Measurements from ENCODE around the gene AAGAB. TPM values are rescaled to one million over a fixed set of nuclear protein-coding genes. Genes with fewer than 3 reads are reported as not detected.

Gene AAGAB
- total RNA-seq, 1 donor from 2014 or later = 13.6 TPM

DNA sequence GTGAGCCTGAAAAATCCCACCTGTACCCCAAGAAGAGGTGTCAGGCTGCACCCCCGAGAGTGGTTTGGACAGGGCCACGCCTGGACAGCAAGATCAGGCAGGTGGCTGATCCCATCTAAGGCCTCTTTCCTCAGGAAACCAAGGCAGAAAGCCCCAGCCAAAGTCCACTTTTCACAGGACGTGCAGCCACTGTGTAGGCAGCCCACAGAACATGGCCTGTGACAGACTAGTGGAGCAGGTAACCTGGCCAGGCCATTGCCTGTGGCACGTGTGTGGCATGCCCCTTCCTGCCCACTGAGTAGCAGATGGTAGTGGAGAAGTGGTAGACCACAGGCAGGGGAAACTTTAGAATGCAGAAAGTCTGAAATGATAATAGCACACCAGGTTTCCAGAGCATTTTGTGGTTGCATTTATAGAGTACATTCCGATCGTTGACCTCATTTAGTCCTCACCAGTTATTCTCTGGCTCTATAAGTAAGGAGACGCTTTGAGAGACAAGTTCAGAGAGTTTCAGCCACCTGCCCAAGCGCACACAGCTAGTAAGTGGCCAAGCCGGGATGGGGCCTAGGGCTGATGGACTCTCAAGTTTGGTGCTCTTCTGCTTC, 68.7 kb downstream of the AAGAB start:
- H3K9ac ChIP-seq (ENCODE audit: low read depth in 1 of 3, low read length in 3 of 3) = peak overlapping the region; percentile 2 to 73 (median 41)
- H3K27ac ChIP-seq (ENCODE audit: low read depth, low read length) = peak overlapping the region; percentile 90
- H3K4me1 ChIP-seq (ENCODE audit: control insufficient read depth in 3 of 3, insufficient read depth in 3 of 3, low read length in 3 of 3) = peaks cover 69 to 80% (median 72%) of the 10 kb centered on the region in 3 donors
- H3K36me3 ChIP-seq (ENCODE audit: control insufficient read depth in 3 of 3, insufficient read depth in 3 of 3, low read length in 3 of 3) = peaks cover 31 to 43% (median 35%) of the 10 kb centered on the region in 3 donors
- no peaks in the 10 kb centered on the region for H3K9me3 ChIP-seq (ENCODE audit: control insufficient read depth in 3 of 3, low read length in 3 of 3)
- H3K27me3 ChIP-seq (ENCODE audit: control insufficient read depth in 3 of 3, insufficient read depth in 3 of 3, low read length in 3 of 3) = no peaks in the 10 kb centered on the region
- peak overlapping the region in 2 of 3 donors; percentile 7 to 29 for H3K4me3 ChIP-seq (ENCODE audit: low read length in 3 of 3)

DNA sequence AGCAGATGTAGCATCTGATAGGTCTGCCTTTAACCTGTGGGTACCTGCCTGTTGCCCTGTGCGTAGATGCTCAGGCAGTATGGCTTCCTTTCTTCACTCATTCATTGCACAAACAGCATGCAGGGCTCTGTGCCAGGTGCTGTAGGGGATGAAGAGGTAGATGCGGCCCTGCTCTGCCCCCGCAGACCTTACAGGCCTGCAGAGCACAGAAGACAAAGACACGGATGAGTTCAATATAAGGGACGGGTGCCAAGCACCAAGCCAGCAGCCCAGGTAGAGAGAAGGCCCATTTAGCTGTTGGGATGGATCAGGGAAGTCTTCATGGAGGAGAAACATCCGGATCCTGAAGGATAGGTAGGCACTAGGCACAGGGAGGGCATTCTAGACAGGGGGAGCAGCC, 69.4 kb downstream of the AAGAB start:
- peaks cover 29 to 39% (median 31%) of the 10 kb centered on the region in 3 donors for H3K36me3 ChIP-seq (ENCODE audit: control insufficient read depth in 3 of 3, insufficient read depth in 3 of 3, low read length in 3 of 3)
- peak overlapping the region; percentile 90 for H3K27ac ChIP-seq (ENCODE audit: low read depth, low read length)
- H3K4me1 ChIP-seq (ENCODE audit: control insufficient read depth in 3 of 3, insufficient read depth in 3 of 3, low read length in 3 of 3) = peaks cover 62 to 80% (median 71%) of the 10 kb centered on the region in 3 donors
- H3K9me3 ChIP-seq (ENCODE audit: control insufficient read depth in 3 of 3, low read length in 3 of 3) = no peaks in the 10 kb centered on the region
- no peaks in the 10 kb centered on the region for H3K27me3 ChIP-seq (ENCODE audit: control insufficient read depth in 3 of 3, insufficient read depth in 3 of 3, low read length in 3 of 3)
- peak overlapping the region in 2 of 3 donors; percentile 41 to 73 for H3K9ac ChIP-seq (ENCODE audit: low read depth in 1 of 3, low read length in 3 of 3)
- H3K4me3 ChIP-seq (ENCODE audit: low read length in 3 of 3) = no peak overlapping the region

DNA sequence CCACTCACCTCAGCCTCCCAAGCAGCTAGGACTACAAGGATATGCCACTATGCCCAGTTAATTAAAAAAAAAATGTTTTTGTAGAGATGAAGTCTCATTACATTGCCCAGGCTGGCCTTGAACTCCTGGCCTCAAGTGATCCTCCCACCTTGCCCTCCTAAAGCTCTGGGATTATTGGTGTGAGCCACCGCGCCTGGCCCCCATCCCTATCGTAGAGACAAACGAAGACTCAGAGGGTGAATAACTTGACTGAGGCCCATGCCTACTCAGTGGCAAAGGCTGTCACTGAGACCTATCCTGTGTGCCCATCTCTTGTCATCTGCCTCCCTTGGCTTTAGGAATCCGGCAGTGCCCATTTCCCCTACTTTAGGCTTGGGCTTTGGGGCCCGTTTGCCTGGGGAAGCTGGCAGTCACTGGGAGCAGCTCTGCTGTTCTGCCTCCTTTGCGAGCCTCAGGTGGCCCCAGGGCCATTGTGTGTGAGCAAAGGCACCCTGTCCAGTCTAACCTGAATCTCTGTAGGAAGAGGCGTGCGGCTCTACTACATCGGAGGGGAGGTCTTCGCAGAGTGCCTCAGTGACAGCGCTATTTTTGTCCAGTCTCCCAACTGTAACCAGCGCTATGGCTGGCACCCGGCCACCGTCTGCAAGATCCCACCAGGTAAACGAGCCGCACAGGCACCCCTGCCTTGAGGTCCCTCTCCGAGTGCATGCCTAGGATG, 70.1 kb downstream of the AAGAB start:
- Histone ChIP-seq H3K4me1 (ENCODE audit: control insufficient read depth in 3 of 3, insufficient read depth in 3 of 3, low read length in 3 of 3) (peaks cover 55 to 80% (median 71%) of the 10 kb centered on the region in 3 donors), H3K36me3 (ENCODE audit: control insufficient read depth in 3 of 3, insufficient read depth in 3 of 3, low read length in 3 of 3) (peaks cover 31 to 46% (median 33%) of the 10 kb centered on the region in 3 donors)

DNA sequence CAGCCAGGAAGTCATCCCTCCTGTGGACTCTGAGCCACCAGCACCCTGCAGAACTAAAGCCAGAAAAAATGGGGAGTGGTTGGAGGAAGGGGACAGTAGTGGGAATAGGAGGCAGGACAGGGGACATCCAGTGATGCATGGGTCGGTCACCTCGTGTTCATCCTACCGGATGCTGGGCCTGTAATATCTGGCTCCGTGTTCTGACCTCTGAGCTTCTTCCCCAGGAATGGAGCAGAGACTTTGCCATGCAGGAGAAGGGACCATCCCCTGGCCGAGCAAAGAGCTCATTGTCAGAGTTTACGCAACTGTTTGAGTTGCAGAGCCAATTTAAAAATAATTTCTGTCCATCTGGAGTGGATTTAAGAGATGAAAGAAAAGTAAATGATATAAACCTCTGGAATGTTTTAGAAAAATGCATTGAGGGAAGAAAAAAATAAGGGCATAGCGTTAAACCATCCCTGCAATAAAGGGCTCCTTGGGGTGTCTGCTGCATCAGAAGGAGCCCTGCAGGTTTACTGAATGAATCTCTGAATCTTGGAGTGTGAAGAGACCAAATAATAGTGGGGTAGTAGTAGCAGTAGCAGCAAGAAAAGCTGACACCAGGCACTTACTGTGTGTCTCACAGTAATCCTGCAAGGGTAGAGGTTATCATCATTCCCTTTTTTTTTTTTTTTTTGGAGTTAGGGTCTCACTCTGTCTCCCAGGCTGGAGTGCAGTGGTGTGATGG, 70.9 kb downstream of the AAGAB start:
- Histone ChIP-seq H3K4me3 (ENCODE audit: low read length in 3 of 3) (no peak overlapping the region), H3K4me1 (ENCODE audit: control insufficient read depth in 3 of 3, insufficient read depth in 3 of 3, low read length in 3 of 3) (peaks cover 48 to 80% (median 71%) of the 10 kb centered on the region in 3 donors), H3K9ac (ENCODE audit: low read depth in 1 of 3, low read length in 3 of 3) (no peak overlapping the region), H3K27me3 (ENCODE audit: control insufficient read depth in 3 of 3, insufficient read depth in 3 of 3, low read length in 3 of 3) (no peaks in the 10 kb centered on the region), H3K9me3 (ENCODE audit: control insufficient read depth in 3 of 3, low read length in 3 of 3) (no peaks in the 10 kb centered on the region), H3K36me3 (ENCODE audit: control insufficient read depth in 3 of 3, insufficient read depth in 3 of 3, low read length in 3 of 3) (peaks cover 31 to 53% (median 37%) of the 10 kb centered on the region in 3 donors), H3K27ac (ENCODE audit: low read depth, low read length) (no peak overlapping the region)

More for the DNA sequence above, 70.1 kb downstream of the AAGAB start:
- Histone ChIP-seq H3K27me3 (ENCODE audit: control insufficient read depth in 3 of 3, insufficient read depth in 3 of 3, low read length in 3 of 3) (no peaks in the 10 kb centered on the region), H3K27ac (ENCODE audit: low read depth, low read length) (peak overlapping the region; percentile 90), H3K4me3 (ENCODE audit: low read length in 3 of 3) (no peak overlapping the region), H3K9me3 (ENCODE audit: control insufficient read depth in 3 of 3, low read length in 3 of 3) (no peaks in the 10 kb centered on the region), H3K9ac (ENCODE audit: low read depth in 1 of 3, low read length in 3 of 3) (peak overlapping the region in 1 of 3 donors; percentile 58)

DNA sequence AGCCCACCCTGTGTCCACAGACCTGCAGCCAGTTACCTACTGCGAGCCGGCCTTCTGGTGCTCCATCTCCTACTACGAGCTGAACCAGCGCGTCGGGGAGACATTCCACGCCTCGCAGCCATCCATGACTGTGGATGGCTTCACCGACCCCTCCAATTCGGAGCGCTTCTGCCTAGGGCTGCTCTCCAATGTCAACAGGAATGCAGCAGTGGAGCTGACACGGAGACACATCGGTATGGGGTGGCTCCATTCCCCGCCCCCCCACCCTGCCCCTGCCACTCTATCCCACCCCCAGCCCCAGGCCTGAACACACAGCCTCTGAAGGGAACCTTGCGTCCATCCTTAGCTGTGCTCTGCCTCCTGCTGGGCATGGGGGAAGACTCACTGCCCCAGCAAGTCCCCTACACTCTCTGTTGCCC, 73.2 kb downstream of the AAGAB start:
- Histone ChIP-seq H3K27ac (ENCODE audit: low read depth, low read length) (no peak overlapping the region), H3K9me3 (ENCODE audit: control insufficient read depth in 3 of 3, low read length in 3 of 3) (no peaks in the 10 kb centered on the region), H3K36me3 (ENCODE audit: control insufficient read depth in 3 of 3, insufficient read depth in 3 of 3, low read length in 3 of 3) (peaks cover 19 to 41% (median 27%) of the 10 kb centered on the region in 3 donors), H3K9ac (ENCODE audit: low read depth in 1 of 3, low read length in 3 of 3) (no peak overlapping the region), H3K4me3 (ENCODE audit: low read length in 3 of 3) (no peak overlapping the region), H3K27me3 (ENCODE audit: control insufficient read depth in 3 of 3, insufficient read depth in 3 of 3, low read length in 3 of 3) (no peaks in the 10 kb centered on the region), H3K4me1 (ENCODE audit: control insufficient read depth in 3 of 3, insufficient read depth in 3 of 3, low read length in 3 of 3) (peaks cover 42 to 80% (median 74%) of the 10 kb centered on the region in 3 donors)

DNA sequence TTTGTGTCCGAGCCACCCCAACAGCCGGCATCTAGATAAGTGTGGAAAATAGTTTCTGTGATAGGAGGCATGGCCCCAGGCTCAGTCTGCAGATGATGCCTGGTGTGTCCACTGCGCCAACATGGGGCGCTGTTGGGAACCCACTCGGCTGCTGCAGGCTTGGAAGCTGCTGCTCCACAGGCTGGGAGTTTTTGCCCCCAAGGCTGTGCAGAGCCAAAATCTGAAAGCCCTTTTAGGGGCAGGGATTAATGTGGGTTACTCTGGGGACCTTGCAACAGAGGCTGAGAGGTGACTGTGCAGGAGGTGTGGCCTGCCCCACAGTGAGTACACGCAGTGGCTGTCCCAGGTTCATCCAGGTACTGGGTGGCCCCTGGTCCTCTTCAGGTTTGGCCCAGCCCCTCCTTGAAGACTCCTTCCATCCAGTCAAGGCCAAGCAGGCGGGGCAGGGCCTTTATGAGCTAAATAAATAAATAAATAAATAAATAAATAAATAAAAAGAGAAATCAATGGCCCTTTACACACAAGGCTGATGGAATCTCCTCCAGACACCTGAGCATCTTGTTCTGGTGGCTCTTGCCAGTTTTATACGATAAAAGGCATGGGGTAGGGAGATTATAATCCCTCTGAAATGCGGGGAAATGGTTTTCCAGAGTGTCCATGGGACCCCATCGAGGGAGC, 73.8 kb downstream of the AAGAB start:
- Histone ChIP-seq H3K9ac (ENCODE audit: low read depth in 1 of 3, low read length in 3 of 3) (no peak overlapping the region), H3K36me3 (ENCODE audit: control insufficient read depth in 3 of 3, insufficient read depth in 3 of 3, low read length in 3 of 3) (peaks cover 19 to 41% (median 32%) of the 10 kb centered on the region in 3 donors), H3K4me1 (ENCODE audit: control insufficient read depth in 3 of 3, insufficient read depth in 3 of 3, low read length in 3 of 3) (peaks cover 42 to 80% (median 74%) of the 10 kb centered on the region in 3 donors), H3K27ac (ENCODE audit: low read depth, low read length) (no peak overlapping the region), H3K27me3 (ENCODE audit: control insufficient read depth in 3 of 3, insufficient read depth in 3 of 3, low read length in 3 of 3) (no peaks in the 10 kb centered on the region), H3K4me3 (ENCODE audit: low read length in 3 of 3) (no peak overlapping the region), H3K9me3 (ENCODE audit: control insufficient read depth in 3 of 3, low read length in 3 of 3) (no peaks in the 10 kb centered on the region)

DNA sequence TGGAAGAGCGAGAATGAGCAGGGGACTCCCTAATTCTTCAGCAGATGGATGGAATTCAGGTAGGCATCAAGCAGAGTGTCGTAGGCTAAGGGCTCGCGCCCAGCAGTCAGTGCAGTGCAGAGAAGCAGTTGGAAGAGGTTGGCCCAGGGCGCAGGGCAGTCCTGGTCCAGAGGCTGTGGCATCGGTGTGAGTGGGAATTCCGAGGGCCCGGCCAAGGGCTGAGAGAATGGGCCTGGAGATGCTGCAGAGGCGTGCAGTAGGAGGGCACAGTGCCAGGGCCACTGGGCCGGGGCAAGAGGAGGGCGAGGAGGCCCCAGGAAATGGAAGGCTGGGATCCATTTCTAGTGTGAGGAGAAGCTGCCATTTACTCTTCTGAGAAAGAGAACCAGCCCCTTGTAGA, 74.4 kb downstream of the AAGAB start:
- peaks cover 42 to 80% (median 74%) of the 10 kb centered on the region in 3 donors for H3K4me1 ChIP-seq (ENCODE audit: control insufficient read depth in 3 of 3, insufficient read depth in 3 of 3, low read length in 3 of 3)
- H3K36me3 ChIP-seq (ENCODE audit: control insufficient read depth in 3 of 3, insufficient read depth in 3 of 3, low read length in 3 of 3) = peaks cover 16 to 39% (median 32%) of the 10 kb centered on the region in 3 donors
- peak overlapping the region in 1 of 3 donors; percentile 60 for H3K9ac ChIP-seq (ENCODE audit: low read depth in 1 of 3, low read length in 3 of 3)
- H3K4me3 ChIP-seq (ENCODE audit: low read length in 3 of 3) = no peak overlapping the region
- no peaks in the 10 kb centered on the region for H3K9me3 ChIP-seq (ENCODE audit: control insufficient read depth in 3 of 3, low read length in 3 of 3)
- H3K27me3 ChIP-seq (ENCODE audit: control insufficient read depth in 3 of 3, insufficient read depth in 3 of 3, low read length in 3 of 3) = no peaks in the 10 kb centered on the region
- H3K27ac ChIP-seq (ENCODE audit: low read depth, low read length) = no peak overlapping the region

DNA sequence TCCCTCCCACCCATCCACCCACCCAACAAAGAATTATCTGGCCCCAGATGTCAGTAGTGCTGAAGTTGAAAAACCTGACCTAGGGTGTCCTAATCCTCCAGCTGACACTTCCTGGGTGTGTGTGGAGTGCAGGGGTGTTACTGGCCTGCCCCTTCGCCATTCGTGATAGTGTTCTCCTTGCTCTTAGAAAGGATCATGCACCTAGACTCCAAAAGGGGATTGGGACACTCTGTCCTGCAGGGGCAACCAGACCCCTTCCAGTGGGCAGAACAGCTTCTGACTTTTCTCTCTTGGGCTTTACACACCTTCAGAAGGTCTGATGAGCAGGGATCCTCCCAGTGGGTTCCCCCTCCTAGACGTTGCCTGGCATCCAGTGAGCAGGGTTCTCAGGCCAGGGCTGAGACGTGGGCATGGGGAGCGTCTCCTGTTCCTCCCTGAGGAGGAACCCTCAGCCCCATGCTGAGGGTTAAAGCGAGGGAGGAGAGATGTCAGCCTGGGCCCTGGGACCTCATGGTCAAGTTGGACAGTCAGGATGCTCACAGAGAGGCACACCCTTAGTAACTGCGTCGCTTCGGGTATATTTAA, 75.0 kb downstream of the AAGAB start:
- Histone ChIP-seq H3K36me3 (ENCODE audit: control insufficient read depth in 3 of 3, insufficient read depth in 3 of 3, low read length in 3 of 3) (peaks cover 12 to 38% (median 32%) of the 10 kb centered on the region in 3 donors), H3K27me3 (ENCODE audit: control insufficient read depth in 3 of 3, insufficient read depth in 3 of 3, low read length in 3 of 3) (no peaks in the 10 kb centered on the region), H3K9ac (ENCODE audit: low read depth in 1 of 3, low read length in 3 of 3) (peak overlapping the region in 1 of 3 donors; percentile 60), H3K4me3 (ENCODE audit: low read length in 3 of 3) (no peak overlapping the region), H3K4me1 (ENCODE audit: control insufficient read depth in 3 of 3, insufficient read depth in 3 of 3, low read length in 3 of 3) (peaks cover 42 to 80% (median 74%) of the 10 kb centered on the region in 3 donors), H3K27ac (ENCODE audit: low read depth, low read length) (peak overlapping the region; percentile 70), H3K9me3 (ENCODE audit: control insufficient read depth in 3 of 3, low read length in 3 of 3) (no peaks in the 10 kb centered on the region)

DNA sequence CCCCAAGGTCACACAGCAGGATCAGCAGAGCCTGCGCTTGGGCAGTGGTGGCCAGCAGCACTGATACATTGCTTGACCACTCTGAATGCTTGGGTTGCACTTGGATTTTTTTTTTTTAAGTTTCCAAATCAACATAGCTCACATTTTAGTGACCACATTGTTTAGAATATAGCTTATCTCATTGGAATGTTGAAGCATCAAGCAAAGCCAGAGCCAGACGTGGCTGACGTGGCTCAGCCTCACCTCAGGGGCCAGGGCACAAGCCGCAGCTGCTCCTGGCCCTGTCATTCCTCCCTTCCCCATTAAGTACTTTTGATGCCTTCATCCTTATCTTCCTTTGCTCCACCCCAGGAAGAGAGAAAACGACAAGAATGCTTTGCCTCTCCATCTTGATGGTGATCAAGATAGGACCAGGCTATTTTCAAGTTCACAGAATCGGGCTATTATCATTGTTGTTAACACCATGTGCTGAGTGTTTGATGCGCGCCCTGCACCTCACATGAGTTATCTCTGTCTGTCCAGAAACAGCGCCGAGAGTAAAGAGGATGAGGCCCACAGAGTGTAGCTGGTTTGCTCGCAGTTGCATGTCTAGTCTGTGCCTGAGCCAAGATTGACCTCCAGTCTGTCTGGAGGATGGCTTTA, 75.8 kb downstream of the AAGAB start:
- Histone ChIP-seq H3K27me3 (ENCODE audit: control insufficient read depth in 3 of 3, insufficient read depth in 3 of 3, low read length in 3 of 3) (no peaks in the 10 kb centered on the region), H3K9me3 (ENCODE audit: control insufficient read depth in 3 of 3, low read length in 3 of 3) (no peaks in the 10 kb centered on the region), H3K36me3 (ENCODE audit: control insufficient read depth in 3 of 3, insufficient read depth in 3 of 3, low read length in 3 of 3) (peaks cover 9 to 42% (median 34%) of the 10 kb centered on the region in 3 donors), H3K4me1 (ENCODE audit: control insufficient read depth in 3 of 3, insufficient read depth in 3 of 3, low read length in 3 of 3) (peaks cover 45 to 80% (median 74%) of the 10 kb centered on the region in 3 donors), H3K9ac (ENCODE audit: low read depth in 1 of 3, low read length in 3 of 3) (peak overlapping the region in 1 of 3 donors; percentile 64), H3K27ac (ENCODE audit: low read depth, low read length) (peak overlapping the region; percentile 70), H3K4me3 (ENCODE audit: low read length in 3 of 3) (no peak overlapping the region)
